Parathyroid adenoma (tissue), 2 donors: Measurements from ENCODE around the gene FAM193B.

Experiments used
- H2AFZ ChIP-seq: fragments of 300-600 bp; sonication (generic); one replicate; pipeline ENCODE4 v1.7.0; 2017; ENCODE audit warnings: antibody characterized with exemption, mild to moderate bottlenecking
- H3K27ac ChIP-seq: fragments of 300-600 bp; sonication (generic); one replicate; pipeline ENCODE4 v1.7.0; 2017
- H3K27me3 ChIP-seq: fragments of 300-600 bp; sonication (generic); one replicate; pipeline ENCODE4 v1.7.0; 2017; ENCODE audit warnings: low read length; ENCODE audit not compliant: control insufficient read depth, insufficient read depth
- H3K36me3 ChIP-seq: fragments of 300-600 bp; sonication (generic); one replicate; pipeline ENCODE4 v1.7.0; 2017; ENCODE audit warnings: low read length; ENCODE audit not compliant: control insufficient read depth, insufficient read depth
- H3K4me1 ChIP-seq: fragments of 300-600 bp; sonication (generic); one replicate; pipeline ENCODE4 v1.7.0; 2017; ENCODE audit warnings: control low read depth
- H3K4me2 ChIP-seq: fragments of 300-600 bp; sonication (generic); one replicate; pipeline ENCODE4 v1.7.0; 2017; ENCODE audit warnings: low read length
- H3K4me3 ChIP-seq: fragments of 300-600 bp; sonication (generic); one replicate; pipeline ENCODE4 v1.7.0; 2017; ENCODE audit warnings: low read depth, low read length
- H3K79me2 ChIP-seq: fragments of 300-600 bp; sonication (generic); one replicate; pipeline ENCODE4 v1.7.0; 2017; ENCODE audit warnings: control low read depth
- H3K9ac ChIP-seq: fragments of 300-600 bp; sonication (generic); one replicate; pipeline ENCODE4 v1.7.0; 2017; ENCODE audit warnings: mild to moderate bottlenecking
- H3K9me3 ChIP-seq: fragments of 300-600 bp; sonication (generic); one replicate; pipeline ENCODE4 v1.7.0; 2017; ENCODE audit warnings: low read length; ENCODE audit not compliant: control insufficient read depth
- CTCF ChIP-seq: fragments of 300-600 bp; sonication (generic); IDR thresholded peaks from one replicate; pipeline ENCODE4 v1.7.0; 2017; ENCODE audit warnings: antibody characterized with exemption, mild to moderate bottlenecking
- donor health status: primary hyperparathyroidism.

FAM193B gene

GRCh38 chr5:177475563-177476427 is 78.6 kb downstream of the FAM193B start:
- H3K9ac ChIP-seq: no peak overlapping the region
- H3K4me3 ChIP-seq: no peak overlapping the region
- TF ChIP-seq CTCF: no peak
- H3K4me1 ChIP-seq: peaks cover 47% of the 10 kb centered on the region
- no peak overlapping the region for H3K4me2 ChIP-seq
- no peaks in the 10 kb centered on the region for H3K9me3 ChIP-seq
- H3K36me3 ChIP-seq: peaks cover 2% of the 10 kb centered on the region
- H3K79me2 ChIP-seq: peaks cover 18% of the 10 kb centered on the region
- no peak overlapping the region for H2AFZ ChIP-seq
- no peaks in the 10 kb centered on the region for H3K27me3 ChIP-seq
- H3K27ac ChIP-seq: peak overlapping the region; percentile 47

- Histone ChIP-seq H3K36me3 (no peaks in the 10 kb centered on the region), H3K27me3 (no peaks in the 10 kb centered on the region), H3K79me2 (peaks cover 24% of the 10 kb centered on the region), H3K27ac (peak overlapping the region; percentile 24), H3K9me3 (no peaks in the 10 kb centered on the region), H3K4me3 (no peak overlapping the region), H3K4me1 (peaks cover 41% of the 10 kb centered on the region), H3K4me2 (no peak overlapping the region), H2AFZ (no peak overlapping the region), H3K9ac (no peak overlapping the region)
- TF ChIP-seq CTCF: no peak
These were observed 79.4 kb downstream of the FAM193B start for GRCh38 chr5:177474846-177475562.

GRCh38 chr5:177474002-177474476 is 80.3 kb downstream of the FAM193B start:
- H3K27me3 ChIP-seq: no peaks in the 10 kb centered on the region
- peaks cover 24% of the 10 kb centered on the region for H3K79me2 ChIP-seq
- no peaks in the 10 kb centered on the region for H3K36me3 ChIP-seq
- no peak overlapping the region for H2AFZ ChIP-seq
- H3K4me2 ChIP-seq: no peak overlapping the region
- H3K27ac ChIP-seq: peak overlapping the region; percentile 24
- no peak for TF ChIP-seq CTCF
- H3K4me1 ChIP-seq: peaks cover 31% of the 10 kb centered on the region
- no peak overlapping the region for H3K4me3 ChIP-seq
- no peak overlapping the region for H3K9ac ChIP-seq
- no peaks in the 10 kb centered on the region for H3K9me3 ChIP-seq

DNA sequence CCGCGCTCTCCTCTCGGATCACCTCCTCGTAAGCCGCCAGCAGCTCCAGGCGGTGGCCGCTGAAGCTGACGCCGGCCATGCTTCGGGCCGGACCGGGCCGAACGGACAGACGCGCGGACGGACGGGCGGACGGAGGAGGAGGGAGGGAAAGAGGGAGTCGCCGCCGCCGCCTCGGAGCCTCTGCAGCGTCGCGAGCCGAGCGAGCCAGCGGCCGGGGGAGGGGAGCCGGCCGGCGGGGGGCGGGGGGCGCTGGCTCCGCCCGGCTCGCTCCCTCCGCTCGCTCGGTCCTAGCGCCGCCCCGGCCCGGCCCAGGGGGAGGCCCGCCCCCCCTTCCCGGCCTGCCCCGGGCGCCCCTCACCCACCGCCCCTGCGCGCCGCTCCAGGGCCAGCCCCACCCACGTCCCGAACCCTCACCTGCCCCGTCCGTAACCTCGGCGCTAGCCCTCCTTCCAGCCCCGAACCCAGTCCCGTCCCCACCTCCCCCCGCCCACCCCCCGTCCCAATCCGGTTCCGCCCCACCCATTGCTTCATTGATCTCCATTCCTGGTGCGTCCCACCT is 80.8 kb downstream of the FAM193B start, which contains the start of gene DBN1:
DBN1 (minus strand) TSS at position 192 of the 559 bp plus-strand sequence; CDS start at position 79, 113 bp downstream.
- Histone ChIP-seq H3K4me3 (peak within 1 kb of the TSS; percentile 77), H3K9ac (peak within 1 kb of the TSS; percentile 29), H3K79me2 (peaks cover 24% of the 10 kb centered on the region), H3K36me3 (no peaks in the 10 kb centered on the region), H3K4me1 (peaks cover 26% of the 10 kb centered on the region), H3K27ac (peak within 1 kb of the TSS; percentile 66), H3K27me3 (no peaks in the 10 kb centered on the region), H3K4me2 (peak within 1 kb of the TSS; percentile 83), H3K9me3 (no peaks in the 10 kb centered on the region), H2AFZ (peak within 1 kb of the TSS; percentile 38)
- TF ChIP-seq CTCF: no peak
